HG02759 (cell line): ENCODE measurements around the gene CACNA1B.
"Not testable (repeated sequence)": the region's sequence is repeated elsewhere in the genome, so short reads cannot be mapped to it uniquely, and the experiment has no call there.

Experiments
- ATAC-seq: cut with Tn5 transposase; IDR thresholded peaks from one replicate; pipeline ENCODE4 v1.9.1; 2021; ENCODE audit warnings: mild to moderate bottlenecking, moderate library complexity; ENCODE audit not compliant: unreplicated experiment

Gene CACNA1B

GRCh38 chr9:138094028-138094427, 216.4 kb downstream of the CACNA1B start:
- no peak for ATAC-seq

GRCh38 chr9:138095813-138096518, 218.4 kb downstream of the CACNA1B start:
- ATAC-seq = no peak

DNA sequence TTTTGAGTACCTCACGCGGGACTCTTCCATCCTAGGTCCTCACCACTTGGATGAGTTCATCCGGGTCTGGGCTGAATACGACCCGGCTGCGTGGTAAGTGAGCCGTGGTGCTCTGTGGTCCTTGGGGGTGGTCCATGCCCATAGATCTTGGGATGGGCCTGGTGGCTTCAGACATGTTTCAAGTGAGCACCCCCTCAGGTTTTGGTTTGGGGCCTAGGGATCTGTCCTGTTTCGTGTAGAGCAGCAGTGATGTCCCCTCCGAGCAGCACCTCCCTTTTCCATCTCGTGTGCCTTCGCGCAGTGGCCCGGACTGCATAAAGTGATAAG, 218.9 kb downstream of the CACNA1B start:
- no peak for ATAC-seq

- no peak for ATAC-seq
Measured at GRCh38 chr9:138097501-138097991, 220.0 kb downstream of the CACNA1B start.

- no peak for ATAC-seq
Measured at GRCh38 chr9:138098116-138098907, 220.7 kb downstream of the CACNA1B start.

DNA sequence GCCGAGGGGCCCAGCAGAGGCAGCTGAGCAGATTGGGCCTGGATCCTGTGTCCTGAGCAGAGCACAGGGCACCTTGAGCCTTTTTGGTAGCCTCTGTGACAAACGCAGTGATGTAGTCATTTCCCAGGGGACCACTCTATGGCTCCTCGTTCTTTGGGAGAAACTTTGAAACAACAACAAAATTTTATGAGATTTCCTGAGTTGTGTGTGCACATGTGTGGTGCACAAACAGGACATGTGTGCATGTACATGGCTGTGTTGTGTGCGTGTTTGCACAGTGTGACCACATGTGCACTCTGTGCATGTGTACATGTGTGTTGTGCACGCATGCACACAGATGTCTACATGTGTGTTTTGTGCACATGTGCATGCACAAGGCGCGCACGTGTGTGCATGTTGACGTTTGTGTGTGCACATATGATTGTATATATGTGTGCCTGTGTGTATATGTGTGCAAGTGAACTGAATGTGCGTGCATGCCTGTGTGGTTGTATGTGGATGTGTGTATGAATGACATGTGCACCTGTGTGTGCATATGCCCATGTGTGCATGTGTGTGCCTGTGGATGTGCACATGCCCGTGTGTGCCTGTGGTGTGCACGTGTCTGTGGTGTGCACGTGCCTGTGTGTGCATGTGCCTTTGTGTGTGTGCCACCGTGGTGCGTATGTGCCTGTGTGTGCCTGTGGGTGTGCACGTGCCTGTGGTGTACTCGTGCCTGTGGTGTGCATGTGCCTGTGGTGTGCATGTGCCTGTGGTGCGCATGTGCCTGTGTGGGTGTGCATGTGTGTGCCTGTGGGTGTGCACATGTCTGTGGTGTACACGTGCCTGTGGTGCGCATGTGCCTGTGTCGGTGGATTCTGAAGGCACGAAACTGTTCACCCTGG, 221.6 kb downstream of the CACNA1B start:
- no peak for ATAC-seq

DNA sequence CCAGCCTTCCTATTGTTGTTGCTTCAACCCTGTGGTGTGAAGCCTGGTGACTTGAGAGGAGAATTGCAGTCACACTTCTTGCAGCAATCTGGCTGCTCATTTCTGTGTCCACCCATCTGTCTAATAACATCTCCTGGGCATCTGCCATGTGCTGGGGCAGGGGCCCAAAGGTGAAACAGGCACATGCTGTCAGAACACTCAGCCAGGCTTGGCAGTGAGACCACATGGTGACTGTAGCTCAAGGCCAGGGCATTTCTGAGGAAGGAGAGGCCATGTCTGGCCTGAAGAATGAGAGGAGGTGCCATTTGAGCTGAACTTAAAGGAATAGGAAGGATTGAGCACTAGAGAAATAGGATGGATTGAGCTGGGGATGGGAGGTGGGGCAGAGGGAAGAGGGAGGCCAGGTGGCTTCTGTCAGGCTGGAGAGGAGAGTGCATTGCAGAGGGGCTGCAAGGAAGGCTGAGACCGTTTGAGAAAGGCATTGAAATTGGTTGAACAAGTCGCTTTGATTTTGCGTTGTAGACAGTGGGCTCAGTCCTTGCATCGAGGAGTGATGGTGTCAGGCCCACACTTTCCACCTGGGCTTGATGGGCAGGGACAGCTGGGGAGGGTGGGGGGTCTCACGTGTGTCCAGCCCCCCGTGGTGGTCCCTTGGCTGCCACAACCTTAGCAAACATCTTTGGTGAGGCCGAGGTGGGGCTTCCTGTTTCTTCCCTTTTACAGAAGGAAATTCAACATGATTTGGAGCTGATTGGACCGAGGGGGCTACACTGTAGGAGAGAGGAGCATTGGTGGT, 222.4 kb downstream of the CACNA1B start:
- ATAC-seq = no peak

DNA sequence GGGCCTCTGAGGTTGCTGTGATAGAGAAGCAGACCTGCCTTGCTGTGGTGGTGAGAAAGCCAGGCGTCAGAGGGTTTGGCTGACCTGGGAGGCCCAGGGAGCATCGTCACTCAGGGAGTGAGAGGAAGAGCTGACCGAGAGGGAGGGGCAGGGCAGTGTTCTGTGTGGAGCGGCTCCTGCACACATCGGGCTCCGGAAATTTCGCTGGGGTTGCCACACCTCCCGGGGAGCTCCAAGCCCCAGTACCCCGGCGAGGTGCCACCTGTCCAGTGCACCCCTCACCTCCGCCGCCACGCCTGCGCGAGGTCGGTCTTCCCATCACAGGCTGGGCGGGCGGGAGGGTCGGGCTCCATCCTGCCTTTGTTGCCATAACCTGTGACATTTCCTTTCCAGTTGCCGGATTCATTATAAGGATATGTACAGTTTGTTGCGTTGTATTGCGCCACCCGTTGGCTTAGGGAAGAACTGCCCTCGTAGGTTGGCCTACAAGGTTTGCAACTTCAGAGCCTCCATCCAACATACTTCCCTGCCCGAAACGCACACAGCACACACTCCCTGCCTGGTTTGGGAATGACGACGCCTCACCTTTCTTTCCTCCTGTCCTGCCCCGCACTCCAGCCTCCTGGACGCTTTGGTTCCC, 223.2 kb downstream of the CACNA1B start:
- ATAC-seq = no peak

GRCh38 chr9:138101444-138102234, 224.1 kb downstream of the CACNA1B start:
- ATAC-seq = no peak

GRCh38 chr9:138102246-138103051, 224.9 kb downstream of the CACNA1B start:
- ATAC-seq = no peak

DNA sequence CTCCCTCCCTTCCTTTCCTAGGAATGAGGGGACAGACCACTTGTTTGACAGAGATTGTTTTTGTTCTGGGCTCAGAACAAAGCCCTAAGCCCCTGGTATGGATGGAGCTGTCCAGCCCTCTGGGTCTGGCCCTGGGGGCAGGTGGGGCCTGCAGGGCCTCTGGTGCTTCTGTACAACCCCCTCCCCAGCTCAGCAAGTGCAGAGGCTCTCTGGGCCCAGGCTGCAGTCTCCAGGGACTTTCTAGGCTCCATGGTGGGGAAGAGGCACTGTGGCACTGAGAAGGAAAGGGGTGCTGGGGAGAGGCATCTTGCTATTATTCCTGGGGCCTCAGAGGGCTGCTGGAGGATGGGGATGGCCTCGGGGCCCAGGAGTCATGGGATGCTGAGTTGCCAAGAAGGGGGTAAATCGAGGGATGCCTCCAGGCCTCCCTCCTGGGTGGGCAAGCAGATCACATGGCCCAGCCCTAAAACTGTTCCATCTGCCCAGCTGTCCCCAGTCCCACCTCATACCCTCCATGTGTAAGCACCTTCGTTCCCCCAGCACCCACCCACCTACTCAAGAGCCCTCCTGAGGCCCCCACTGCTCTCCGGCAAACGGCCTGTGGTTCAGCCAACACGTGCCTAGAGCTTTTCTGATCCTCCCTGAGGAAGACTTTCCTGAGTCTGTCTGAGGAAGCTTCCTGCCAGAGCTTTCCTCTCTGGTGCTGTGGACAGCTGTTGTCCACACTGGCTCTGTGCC, 225.7 kb downstream of the CACNA1B start:
- no peak for ATAC-seq

DNA sequence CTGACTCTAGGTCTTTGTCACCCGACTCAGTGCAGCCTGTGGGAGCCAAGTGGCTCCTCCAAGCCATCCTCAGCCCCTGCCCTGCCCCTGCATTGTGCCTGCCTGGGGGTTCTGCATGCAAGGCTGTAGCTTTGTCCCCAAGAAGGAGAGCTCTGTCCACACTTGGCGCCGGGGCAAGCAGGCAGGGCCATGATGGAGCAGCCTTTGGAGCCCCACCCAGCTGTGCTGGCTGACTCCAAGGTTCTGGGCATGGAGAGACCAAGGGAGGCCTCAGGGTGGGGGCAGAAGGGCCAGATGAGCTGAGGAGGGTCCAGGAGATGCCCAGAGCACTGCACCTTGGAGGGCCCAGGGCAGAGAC, 226.2 kb downstream of the CACNA1B start:
- no peak for ATAC-seq

DNA sequence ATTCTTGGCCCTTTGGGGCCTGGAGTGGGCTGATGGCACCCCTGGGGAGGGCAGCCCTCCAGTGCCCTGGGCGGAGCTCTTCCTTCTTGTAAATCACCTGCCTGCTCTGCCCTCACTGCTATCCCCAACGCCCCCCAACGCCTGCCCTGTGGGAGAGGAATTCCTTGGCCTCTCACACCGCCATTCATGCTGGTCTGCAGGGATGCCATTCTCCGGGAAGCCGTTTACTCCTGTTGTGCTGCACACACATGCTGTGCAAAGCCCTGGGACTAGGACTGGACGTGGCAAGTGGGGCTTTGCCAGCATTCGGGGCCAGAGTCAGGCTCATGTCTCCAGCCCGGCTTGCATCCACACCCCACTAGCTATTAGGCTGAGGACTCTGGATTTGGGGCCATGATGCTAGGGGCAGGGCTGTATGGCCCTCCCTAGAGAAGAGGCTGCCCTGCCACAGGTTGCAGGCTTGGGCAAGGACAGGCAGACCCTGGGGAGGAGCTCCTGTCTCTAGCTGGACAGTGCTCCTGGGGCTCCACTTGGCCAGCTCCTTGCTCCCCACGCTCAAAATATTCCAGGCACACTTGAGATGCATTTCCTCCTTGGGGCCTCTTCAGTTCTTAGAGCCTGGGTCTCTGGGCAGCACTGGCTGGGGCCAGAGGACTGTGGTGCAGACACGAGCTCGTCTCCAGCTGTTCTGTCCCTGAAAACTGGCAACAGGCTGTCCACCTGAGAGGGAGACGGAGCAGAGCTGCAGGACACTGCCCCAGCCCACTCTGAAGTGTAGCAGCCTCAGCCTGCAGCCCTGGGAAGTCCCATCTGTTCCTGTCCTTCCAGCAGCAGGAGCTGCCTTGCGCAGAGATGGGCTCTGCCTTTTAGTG, 226.9 kb downstream of the CACNA1B start:
- no peak for ATAC-seq

DNA sequence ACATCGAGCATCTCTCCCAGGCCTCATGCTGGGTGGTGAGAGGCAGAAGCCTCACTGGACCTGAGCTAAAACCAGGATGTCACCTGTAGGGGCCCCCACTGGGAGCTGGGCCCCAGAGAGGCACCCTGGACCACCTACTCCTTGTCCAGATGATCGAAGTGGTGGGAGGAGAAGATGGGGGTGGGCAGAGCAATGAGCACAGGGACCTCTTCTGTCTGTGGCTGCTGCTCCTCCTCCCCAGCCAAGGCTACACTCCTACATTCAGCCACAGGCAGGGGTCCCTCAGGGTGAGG, 227.5 kb downstream of the CACNA1B start:
- ATAC-seq = no peak

DNA sequence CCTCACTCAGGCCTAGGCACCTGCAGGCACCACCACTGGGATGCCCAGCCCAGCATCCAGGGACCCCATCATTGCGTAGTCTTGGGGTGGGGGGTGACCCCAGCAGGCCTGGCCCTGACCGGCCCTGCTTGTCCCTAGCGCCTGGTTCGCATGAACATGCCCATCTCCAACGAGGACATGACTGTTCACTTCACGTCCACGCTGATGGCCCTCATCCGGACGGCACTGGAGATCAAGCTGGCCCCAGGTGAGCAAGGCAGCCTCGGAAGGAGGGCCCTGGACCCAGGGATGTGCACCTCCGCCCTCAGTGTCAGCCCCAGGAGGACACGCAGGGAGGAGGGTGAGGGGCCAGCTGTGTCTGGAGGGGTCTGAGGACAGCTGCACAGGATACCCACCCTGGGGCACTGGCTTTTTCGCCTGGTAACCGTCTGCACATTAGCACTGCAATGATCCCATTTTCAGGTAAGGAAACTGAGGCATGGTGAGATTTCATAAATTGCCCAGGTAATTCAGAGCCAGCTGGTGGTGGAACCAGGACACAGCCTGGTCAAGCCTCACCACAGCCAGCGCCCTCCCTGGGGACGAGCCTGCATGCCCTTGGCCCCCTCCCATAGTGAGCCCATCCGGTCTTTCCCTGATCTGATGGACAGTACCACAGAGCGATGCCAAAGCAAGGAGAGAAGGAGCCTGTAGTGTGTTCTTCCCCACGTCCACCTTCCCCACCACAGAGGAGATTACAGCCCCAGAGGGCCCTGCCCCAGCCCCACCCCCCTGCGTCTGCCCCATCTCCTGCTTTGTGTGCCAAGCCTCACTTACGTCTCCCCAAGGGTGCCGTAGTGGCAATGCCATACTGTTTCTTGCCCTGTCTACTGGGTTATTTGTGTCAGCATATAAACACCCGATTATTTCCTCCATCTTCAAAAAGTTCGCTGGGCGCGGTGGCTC, 228.3 kb downstream of the CACNA1B start:
- no peak for ATAC-seq

GRCh38 chr9:138107039-138107438, 229.5 kb downstream of the CACNA1B start:
- ATAC-seq = not testable (repeated sequence)
